ENCODE data around the gene CTCFL.
A peak's percentile ranks its signal among the peaks of the same experiment; 100 is the strongest.

The CTCFL gene

DNA sequence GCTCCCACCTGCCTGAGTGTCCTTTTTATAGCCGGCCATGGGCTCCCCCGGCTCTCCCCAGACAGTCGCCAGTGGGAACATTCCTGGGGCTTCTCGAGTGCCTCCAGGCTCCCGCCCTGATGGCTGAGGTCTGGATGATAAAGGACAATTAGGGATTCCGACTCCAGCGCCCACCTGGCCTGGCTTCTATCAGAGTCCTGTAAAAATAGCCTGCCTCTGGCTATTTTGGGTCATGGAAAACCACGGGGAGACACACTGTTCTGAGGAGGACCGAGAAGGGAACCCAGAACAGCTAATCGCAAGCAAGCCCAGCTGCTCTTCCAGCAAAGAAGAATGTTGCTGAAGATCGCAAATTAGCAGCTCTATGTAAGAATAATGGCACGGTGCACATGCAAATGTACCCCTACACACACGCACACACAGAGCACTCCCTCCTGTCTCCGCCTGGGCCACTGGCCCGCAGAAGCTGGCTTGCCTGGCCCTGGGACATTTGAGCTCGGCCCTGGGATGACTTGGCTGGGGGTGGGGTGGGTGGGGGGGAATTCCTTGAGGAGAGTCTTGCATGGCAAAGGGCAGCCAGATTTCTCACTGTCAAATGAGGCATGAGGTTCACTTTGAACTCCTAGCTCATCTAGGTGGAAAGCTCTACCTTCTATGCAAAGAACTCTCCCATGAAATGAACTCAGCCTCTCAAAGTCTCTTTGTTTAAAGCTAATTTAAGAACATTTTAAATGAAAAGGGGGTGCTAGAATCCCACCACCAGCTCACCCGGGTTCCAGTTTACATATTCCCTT lies 55.3 kb downstream of the CTCFL start:
- peak overlapping the region in 1 of 2 donors; percentile 32 for H3K27ac ChIP-seq (ENCODE audit: low read depth in 2 of 2, low read length in 2 of 2)
- H3K9ac ChIP-seq (ENCODE audit: low read depth in 1 of 2, low read length in 2 of 2): no peak overlapping the region
- H3K36me3 ChIP-seq (ENCODE audit: control insufficient read depth in 2 of 2, insufficient read depth in 2 of 2, low read length in 2 of 2): no peaks in the 10 kb centered on the region
- no peaks in the 10 kb centered on the region for H3K27me3 ChIP-seq (ENCODE audit: control insufficient read depth in 2 of 2, insufficient read depth in 2 of 2, low read length in 2 of 2)
- no peaks in the 10 kb centered on the region for H3K4me1 ChIP-seq (ENCODE audit: control insufficient read depth in 2 of 2, insufficient read depth in 2 of 2, low read length in 2 of 2)
- no peaks in the 10 kb centered on the region for H3K9me3 ChIP-seq (ENCODE audit: control insufficient read depth in 2 of 2, low read length in 2 of 2)
- no peak overlapping the region for H3K4me3 ChIP-seq (ENCODE audit: low read length in 2 of 2)

DNA sequence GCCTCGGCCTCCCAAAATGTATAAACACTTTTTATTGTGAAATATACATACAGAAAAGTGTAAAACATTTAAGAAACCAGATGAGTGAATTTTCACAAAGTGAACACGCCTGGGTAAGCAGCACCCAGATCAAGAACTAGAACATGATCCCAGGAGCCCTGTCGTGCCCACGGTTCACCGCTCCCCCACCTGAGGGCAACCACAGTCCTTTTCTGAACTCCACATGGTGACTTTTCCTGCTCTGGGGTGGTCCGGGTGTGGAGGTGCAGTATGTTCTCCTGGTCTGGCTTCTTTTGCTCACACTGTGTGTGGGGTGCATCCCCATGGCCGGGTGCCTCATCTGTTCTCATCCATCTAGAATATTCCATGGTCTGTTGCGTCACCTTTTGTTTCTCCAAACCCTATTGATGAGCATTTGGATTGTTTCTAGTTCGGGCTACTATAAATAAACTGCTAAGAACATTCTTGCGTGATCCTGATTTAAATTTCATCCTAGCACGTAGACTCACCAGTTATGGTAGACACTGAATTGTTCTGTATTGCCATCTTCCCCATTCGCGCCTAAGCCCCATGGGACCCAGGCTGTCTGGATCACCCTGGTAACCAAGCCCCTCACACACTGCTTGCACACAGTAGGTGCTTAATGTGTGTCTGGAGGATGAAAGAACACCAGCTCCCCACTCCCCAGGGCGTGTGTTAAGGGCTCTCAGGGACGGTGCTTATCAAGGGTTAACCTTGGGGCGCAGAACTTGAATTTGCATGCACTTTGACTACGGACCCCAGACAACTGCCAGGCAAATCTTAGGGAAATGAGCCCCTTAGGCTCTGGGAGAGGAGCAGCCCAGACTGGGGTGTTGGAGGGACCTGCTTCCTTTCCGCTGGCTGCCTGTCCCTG lies 56.2 kb downstream of the CTCFL start:
- peak overlapping the region in 1 of 2 donors; percentile 32 for H3K27ac ChIP-seq (ENCODE audit: low read depth in 2 of 2, low read length in 2 of 2)
- H3K4me1 ChIP-seq (ENCODE audit: control insufficient read depth in 2 of 2, insufficient read depth in 2 of 2, low read length in 2 of 2): no peaks in the 10 kb centered on the region
- no peaks in the 10 kb centered on the region for H3K36me3 ChIP-seq (ENCODE audit: control insufficient read depth in 2 of 2, insufficient read depth in 2 of 2, low read length in 2 of 2)
- no peak overlapping the region for H3K4me3 ChIP-seq (ENCODE audit: low read length in 2 of 2)
- H3K27me3 ChIP-seq (ENCODE audit: control insufficient read depth in 2 of 2, insufficient read depth in 2 of 2, low read length in 2 of 2): no peaks in the 10 kb centered on the region
- no peaks in the 10 kb centered on the region for H3K9me3 ChIP-seq (ENCODE audit: control insufficient read depth in 2 of 2, low read length in 2 of 2)
- no peak overlapping the region for H3K9ac ChIP-seq (ENCODE audit: low read depth in 1 of 2, low read length in 2 of 2)

- Histone ChIP-seq H3K27me3 (ENCODE audit: control insufficient read depth in 2 of 2, insufficient read depth in 2 of 2, low read length in 2 of 2) (no peaks in the 10 kb centered on the region), H3K4me3 (ENCODE audit: low read length in 2 of 2) (no peak overlapping the region), H3K27ac (ENCODE audit: low read depth in 2 of 2, low read length in 2 of 2) (no peak overlapping the region), H3K9ac (ENCODE audit: low read depth in 1 of 2, low read length in 2 of 2) (no peak overlapping the region), H3K9me3 (ENCODE audit: control insufficient read depth in 2 of 2, low read length in 2 of 2) (no peaks in the 10 kb centered on the region), H3K4me1 (ENCODE audit: control insufficient read depth in 2 of 2, insufficient read depth in 2 of 2, low read length in 2 of 2) (no peaks in the 10 kb centered on the region), H3K36me3 (ENCODE audit: control insufficient read depth in 2 of 2, insufficient read depth in 2 of 2, low read length in 2 of 2) (no peaks in the 10 kb centered on the region)
These were observed 57.2 kb downstream of the CTCFL start for GRCh38 chr20:57467742-57468141.

DNA sequence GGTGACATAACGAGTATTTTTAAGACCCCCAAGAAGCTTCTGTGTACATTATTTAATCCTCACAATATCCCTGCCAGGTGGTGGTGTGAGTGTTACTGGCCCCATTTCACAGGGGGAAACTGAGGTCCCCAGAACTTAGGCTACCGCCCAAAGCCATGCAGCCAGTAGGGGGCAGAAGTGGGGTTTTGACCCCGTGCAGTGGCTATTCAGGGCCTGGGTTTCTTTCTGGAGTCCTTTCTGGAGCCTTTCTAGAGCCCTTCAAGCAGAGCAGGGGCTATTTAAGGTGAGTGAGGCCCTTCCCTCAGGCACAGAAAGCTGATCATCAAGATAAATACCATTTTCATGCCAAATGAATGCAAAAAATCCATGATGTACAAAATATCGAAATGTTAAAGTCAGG lies 59.0 kb downstream of the CTCFL start:
- H3K9me3 ChIP-seq (ENCODE audit: control insufficient read depth in 2 of 2, low read length in 2 of 2): no peaks in the 10 kb centered on the region
- H3K4me1 ChIP-seq (ENCODE audit: control insufficient read depth in 2 of 2, insufficient read depth in 2 of 2, low read length in 2 of 2): no peaks in the 10 kb centered on the region
- H3K9ac ChIP-seq (ENCODE audit: low read depth in 1 of 2, low read length in 2 of 2): no peak overlapping the region
- no peaks in the 10 kb centered on the region for H3K27me3 ChIP-seq (ENCODE audit: control insufficient read depth in 2 of 2, insufficient read depth in 2 of 2, low read length in 2 of 2)
- no peak overlapping the region for H3K4me3 ChIP-seq (ENCODE audit: low read length in 2 of 2)
- H3K36me3 ChIP-seq (ENCODE audit: control insufficient read depth in 2 of 2, insufficient read depth in 2 of 2, low read length in 2 of 2): no peaks in the 10 kb centered on the region
- H3K27ac ChIP-seq (ENCODE audit: low read depth in 2 of 2, low read length in 2 of 2): no peak overlapping the region

GRCh38 chr20:57465486-57465885 lies 59.5 kb downstream of the CTCFL start:
- Histone ChIP-seq H3K9me3 (ENCODE audit: control insufficient read depth in 2 of 2, low read length in 2 of 2) (no peaks in the 10 kb centered on the region), H3K4me3 (ENCODE audit: low read length in 2 of 2) (no peak overlapping the region), H3K9ac (ENCODE audit: low read depth in 1 of 2, low read length in 2 of 2) (no peak overlapping the region), H3K36me3 (ENCODE audit: control insufficient read depth in 2 of 2, insufficient read depth in 2 of 2, low read length in 2 of 2) (no peaks in the 10 kb centered on the region), H3K4me1 (ENCODE audit: control insufficient read depth in 2 of 2, insufficient read depth in 2 of 2, low read length in 2 of 2) (no peaks in the 10 kb centered on the region), H3K27ac (ENCODE audit: low read depth in 2 of 2, low read length in 2 of 2) (no peak overlapping the region), H3K27me3 (ENCODE audit: control insufficient read depth in 2 of 2, insufficient read depth in 2 of 2, low read length in 2 of 2) (no peaks in the 10 kb centered on the region)

DNA sequence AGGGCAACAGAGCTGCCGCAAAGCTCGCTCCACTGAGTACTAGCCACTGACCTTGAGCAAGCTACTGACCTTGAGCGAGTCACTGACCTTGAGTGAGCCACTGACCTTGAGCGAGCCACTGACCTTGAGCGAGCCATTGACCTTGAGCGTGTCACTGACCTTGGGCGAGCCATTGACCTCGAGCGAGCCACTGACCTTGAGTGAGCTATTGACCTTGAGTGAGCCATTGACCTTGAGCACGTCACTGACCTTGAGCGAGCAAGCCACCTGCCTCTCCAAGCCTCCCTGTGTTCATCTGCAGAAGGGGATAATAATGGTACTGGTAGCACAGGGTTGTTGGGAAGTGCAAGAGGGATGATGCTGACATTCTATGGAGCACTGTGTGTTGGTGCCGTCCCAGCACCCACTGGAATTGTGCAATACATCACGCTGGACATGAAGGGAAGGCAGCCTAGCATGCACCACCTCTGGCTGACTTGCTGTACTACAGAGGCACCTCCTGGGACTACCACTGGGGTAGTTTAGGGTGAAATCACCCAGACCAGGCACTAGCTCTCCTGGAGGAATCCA lies 60.2 kb downstream of the CTCFL start:
- Histone ChIP-seq H3K27me3 (ENCODE audit: control insufficient read depth in 2 of 2, insufficient read depth in 2 of 2, low read length in 2 of 2) (no peaks in the 10 kb centered on the region), H3K27ac (ENCODE audit: low read depth in 2 of 2, low read length in 2 of 2) (no peak overlapping the region), H3K4me3 (ENCODE audit: low read length in 2 of 2) (no peak overlapping the region), H3K4me1 (ENCODE audit: control insufficient read depth in 2 of 2, insufficient read depth in 2 of 2, low read length in 2 of 2) (no peaks in the 10 kb centered on the region), H3K36me3 (ENCODE audit: control insufficient read depth in 2 of 2, insufficient read depth in 2 of 2, low read length in 2 of 2) (no peaks in the 10 kb centered on the region), H3K9ac (ENCODE audit: low read depth in 1 of 2, low read length in 2 of 2) (no peak overlapping the region), H3K9me3 (ENCODE audit: control insufficient read depth in 2 of 2, low read length in 2 of 2) (no peaks in the 10 kb centered on the region)

DNA sequence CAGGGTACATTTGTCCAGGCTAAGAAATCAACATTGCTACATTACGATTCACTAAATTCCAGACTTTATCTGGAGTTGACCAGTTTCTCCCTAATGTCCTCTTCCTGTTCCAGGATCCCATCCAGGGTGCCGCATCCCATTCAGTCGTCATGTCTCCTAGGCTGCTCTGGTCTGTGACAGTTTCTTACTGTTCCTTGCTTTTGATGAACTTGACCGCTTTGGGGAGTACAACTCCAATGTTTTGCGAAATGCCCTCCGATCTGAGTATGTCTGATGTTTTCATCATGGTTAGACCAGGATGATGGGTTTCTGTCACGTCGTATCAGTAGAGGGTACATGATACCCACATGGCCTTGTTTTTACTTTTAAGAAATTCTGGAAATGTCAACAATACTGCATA lies 62.2 kb downstream of the CTCFL start:
- Histone ChIP-seq H3K36me3 (ENCODE audit: control insufficient read depth in 2 of 2, insufficient read depth in 2 of 2, low read length in 2 of 2) (no peaks in the 10 kb centered on the region), H3K9ac (ENCODE audit: low read depth in 1 of 2, low read length in 2 of 2) (no peak overlapping the region), H3K27me3 (ENCODE audit: control insufficient read depth in 2 of 2, insufficient read depth in 2 of 2, low read length in 2 of 2) (no peaks in the 10 kb centered on the region), H3K4me3 (ENCODE audit: low read length in 2 of 2) (no peak overlapping the region), H3K4me1 (ENCODE audit: control insufficient read depth in 2 of 2, insufficient read depth in 2 of 2, low read length in 2 of 2) (no peaks in the 10 kb centered on the region), H3K9me3 (ENCODE audit: control insufficient read depth in 2 of 2, low read length in 2 of 2) (no peaks in the 10 kb centered on the region), H3K27ac (ENCODE audit: low read depth in 2 of 2, low read length in 2 of 2) (no peak overlapping the region)

GRCh38 chr20:57461726-57462125 lies 63.2 kb downstream of the CTCFL start:
- Histone ChIP-seq H3K9ac (ENCODE audit: low read depth in 1 of 2, low read length in 2 of 2) (no peak overlapping the region), H3K4me3 (ENCODE audit: low read length in 2 of 2) (no peak overlapping the region), H3K4me1 (ENCODE audit: control insufficient read depth in 2 of 2, insufficient read depth in 2 of 2, low read length in 2 of 2) (no peaks in the 10 kb centered on the region)

GRCh38 chr20:57460781-57461465 lies 64.0 kb downstream of the CTCFL start:
- Histone ChIP-seq H3K27ac (ENCODE audit: low read depth in 2 of 2, low read length in 2 of 2) (no peak overlapping the region), H3K27me3 (ENCODE audit: control insufficient read depth in 2 of 2, insufficient read depth in 2 of 2, low read length in 2 of 2) (no peaks in the 10 kb centered on the region), H3K4me3 (ENCODE audit: low read length in 2 of 2) (no peak overlapping the region), H3K9ac (ENCODE audit: low read depth in 1 of 2, low read length in 2 of 2) (no peak overlapping the region), H3K36me3 (ENCODE audit: control insufficient read depth in 2 of 2, insufficient read depth in 2 of 2, low read length in 2 of 2) (no peaks in the 10 kb centered on the region), H3K4me1 (ENCODE audit: control insufficient read depth in 2 of 2, insufficient read depth in 2 of 2, low read length in 2 of 2) (no peaks in the 10 kb centered on the region), H3K9me3 (ENCODE audit: control insufficient read depth in 2 of 2, low read length in 2 of 2) (no peaks in the 10 kb centered on the region)

More at GRCh38 chr20:57461726-57462125, 63.2 kb downstream of the CTCFL start:
- Histone ChIP-seq H3K27ac (ENCODE audit: low read depth in 2 of 2, low read length in 2 of 2) (no peak overlapping the region), H3K27me3 (ENCODE audit: control insufficient read depth in 2 of 2, insufficient read depth in 2 of 2, low read length in 2 of 2) (no peaks in the 10 kb centered on the region), H3K9me3 (ENCODE audit: control insufficient read depth in 2 of 2, low read length in 2 of 2) (no peaks in the 10 kb centered on the region), H3K36me3 (ENCODE audit: control insufficient read depth in 2 of 2, insufficient read depth in 2 of 2, low read length in 2 of 2) (no peaks in the 10 kb centered on the region)
